Measurements from ENCODE around the gene LGMN. TPM values are rescaled to one million over a fixed set of nuclear protein-coding genes. Genes with fewer than 3 reads are reported as not detected.

Gene LGMN
- total and polyA plus RNA-seq, 2 of the 8 experiments (the other 6 are each of a cell fraction or from before 2014, with no cell fraction given) = 57.4 to 83.4 TPM

GRCh38 chr14:92709340-92710000, 39.0 kb downstream of the LGMN start:
- H3K9ac ChIP-seq (replicated peaks in 1 of 4; ENCODE audit: extremely low read depth in 1 of 4, low read depth in 3 of 4, low read length in 3 of 4) = no peak overlapping the region
- peaks cover 0 to 3% (median 0%) of the 10 kb centered on the region in 4 experiments; a peak in 1 of 7 replicates for H3K4me1 ChIP-seq (replicated peaks in 1 of 4; ENCODE audit: control insufficient read depth in 3 of 4, insufficient read depth in 4 of 4, low read length in 3 of 4)
- H2AFZ ChIP-seq (ENCODE audit: low read length) = no peak overlapping the region
- ChIA-PET POLR2A (ENCODE audit: partially characterized antibody) (interaction anchor here (1.0 kb wide), 1 partner anchor 9 kb away, joined by 4 read pairs; no protein-coding TSS in a partner anchor), CTCF (ENCODE audit: partially characterized antibody) (interaction anchor here (0.9 to 3.0 kb wide), 7 partner anchors 8 to 74 kb away, joined by 3 to 8 read pairs (median 5); no protein-coding TSS in a partner anchor)
- no peaks in the 10 kb centered on the region for H3K23me2 ChIP-seq (ENCODE audit: low read depth, low read length)
- no peak overlapping the region for H4K8ac ChIP-seq (ENCODE audit: extremely low read depth, insufficient read depth, low read length)
- no peak overlapping the region for H4K5ac ChIP-seq (ENCODE audit: insufficient read length, low read depth, low read length)
- no peaks in the 10 kb centered on the region for H3K79me1 ChIP-seq (ENCODE audit: low read depth, low read length)
- H4K91ac ChIP-seq (replicated peaks; ENCODE audit: insufficient read length, low read length) = no peak overlapping the region
- H4K20me1 ChIP-seq (replicated peaks in 1 of 2; ENCODE audit: control insufficient read depth in 1 of 2, insufficient read depth in 2 of 2, low read length in 2 of 2) = no peaks in the 10 kb centered on the region
- no peak overlapping the region for H3K23ac ChIP-seq (ENCODE audit: insufficient read length)
- FAIRE-seq (no peak), DNase-seq (ENCODE audit: low read depth in 1 of 2, low spot score in 2 of 2) (no peak)
- no peak overlapping the region for H2BK5ac ChIP-seq (ENCODE audit: low read depth, low read length)
- H3K56ac ChIP-seq (replicated peaks; ENCODE audit: insufficient read length, low read depth, low read length) = no peak overlapping the region
- no peak overlapping the region for H3K4ac ChIP-seq (replicated peaks; ENCODE audit: insufficient read length, low read depth, low read length)
- H3K79me2 ChIP-seq (ENCODE audit: control insufficient read depth in 1 of 2, insufficient read depth in 2 of 2, low read length in 2 of 2) = no peaks in the 10 kb centered on the region
- TF ChIP-seq SIX5 (IDR thresholded peaks at IDR 0.05; ENCODE audit: low read depth, low read length) (no peak), SP4 (IDR thresholded peaks at IDR 0.05; ENCODE audit: low read length) (no peak), ASH2L (IDR thresholded peaks at IDR 0.05; ENCODE audit: low read length) (no peak), RFX5 (IDR thresholded peaks at IDR 0.05; ENCODE audit: borderline replicate concordance, low read depth, low read length) (no peak)
- no peak overlapping the region for H3K27ac ChIP-seq (ENCODE audit: low read depth, low read length)
- H3K9me3 ChIP-seq (ENCODE audit: insufficient read depth in 2 of 2, low read depth in 1 of 2, low read length in 1 of 2) = no peaks in the 10 kb centered on the region
- H3K18ac ChIP-seq (ENCODE audit: extremely low read depth, low read length) = no peak overlapping the region
- peak overlapping the region; percentile 60; the same call in 1 of the 2 replicates for H2BK12ac ChIP-seq (ENCODE audit: low read depth, low read length)
- H3K36me3 ChIP-seq (ENCODE audit: control insufficient read depth in 2 of 4, insufficient read depth in 4 of 4, low read length in 3 of 4) = peaks cover 0 to 27% (median 2%) of the 10 kb centered on the region in 4 experiments; a peak in 5 of 8 replicates
- no peak overlapping the region for H2BK120ac ChIP-seq (replicated peaks; ENCODE audit: low read depth, low read length)
- no peaks in the 10 kb centered on the region for H3K27me3 ChIP-seq (replicated peaks in 1 of 4; ENCODE audit: control insufficient read depth in 3 of 4, extremely low read depth in 1 of 4, insufficient read depth in 3 of 4, low read length in 3 of 4)
- no peak overlapping the region for H2AK5ac ChIP-seq (ENCODE audit: low read depth, low read length)
- no peak overlapping the region for H3K4me2 ChIP-seq (ENCODE audit: insufficient read depth in 1 of 2, low read depth in 2 of 2, low read length in 2 of 2)
- H3K14ac ChIP-seq (ENCODE audit: insufficient read length) = no peak overlapping the region
- WGBS, 2 experiments (ENCODE audit: extremely low coverage in 1 of 2, insufficient coverage in 1 of 2, insufficient read length in 1 of 2, insufficient replicate concordance in 2 of 2, low coverage in 1 of 2, low lambda C conversion rate in 2 of 2, missing lambda C conversion rate in 1 of 2) = 92% methylated on average over 13 of the region's 13 CpGs; no CpG with 5 or more reads in 1 of the 2 experiments
- H3K4me3 ChIP-seq (ENCODE audit: extremely low read depth in 1 of 4, insufficient read depth in 2 of 4, low read depth in 3 of 4, low read length in 4 of 4) = no peak overlapping the region
- no peak overlapping the region for H2BK20ac ChIP-seq (ENCODE audit: low read length)
- H2BK15ac ChIP-seq (ENCODE audit: low read length) = no peak overlapping the region

Measured in H1 (cell line).